Right lobe of liver (tissue), 4 donors: Measurements from ENCODE around the gene IL1A.

Experiments
- POLR2A ChIP-seq: fragments of 450-650 bp; IDR thresholded peaks from one replicate; pipeline ENCODE4 v1.6.1; 2017; ENCODE audit warnings: antibody characterized with exemption, mild to moderate bottlenecking
- TF ChIP-seq, protein P1 (sequence below), 4 donors: fragments of 200-600 bp in 3 of 4; fragments of 450-650 bp in 1 of 4; IDR thresholded peaks; one replicate each; pipeline versions ENCODE4 v1.5.1 to v1.8.0; 2016 to 2022; ENCODE audit warnings: antibody characterized with exemption in 4 of 4, mild to moderate bottlenecking in 2 of 4
- donor health status: DM: no; HTN: no; CAD: no.
- donor health status: DM: no; HTN: no; CAD: no.
- donor health status: DM: no; HTN: yes; CAD: no.

DNA sequence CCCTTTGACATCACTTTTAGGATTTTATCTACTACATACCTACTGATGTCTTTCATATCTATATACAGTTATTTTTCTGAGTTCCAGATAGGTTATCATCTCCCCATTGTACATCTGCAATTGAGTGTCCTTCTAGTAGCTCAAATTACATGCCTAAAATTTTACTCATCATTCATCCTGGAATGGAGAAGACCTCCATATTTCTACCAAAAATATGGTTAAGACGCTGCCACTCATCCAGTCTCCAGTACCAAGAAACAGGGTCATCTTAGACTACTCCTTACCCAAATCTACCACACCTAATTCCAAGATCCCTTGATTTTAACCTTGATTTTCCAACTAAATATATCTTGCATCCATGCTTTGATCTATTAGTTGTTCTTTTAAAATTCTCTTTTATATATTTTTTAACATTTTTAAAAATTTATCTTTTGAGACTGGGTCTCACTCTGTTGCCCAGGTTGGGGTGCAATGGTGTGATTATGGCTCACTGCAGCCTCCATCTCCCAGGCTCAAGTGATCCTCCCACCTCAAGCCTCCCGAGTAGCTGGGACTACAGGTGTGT is 11.3 kb downstream of the IL1A start:
- TF ChIP-seq, protein P1, sequence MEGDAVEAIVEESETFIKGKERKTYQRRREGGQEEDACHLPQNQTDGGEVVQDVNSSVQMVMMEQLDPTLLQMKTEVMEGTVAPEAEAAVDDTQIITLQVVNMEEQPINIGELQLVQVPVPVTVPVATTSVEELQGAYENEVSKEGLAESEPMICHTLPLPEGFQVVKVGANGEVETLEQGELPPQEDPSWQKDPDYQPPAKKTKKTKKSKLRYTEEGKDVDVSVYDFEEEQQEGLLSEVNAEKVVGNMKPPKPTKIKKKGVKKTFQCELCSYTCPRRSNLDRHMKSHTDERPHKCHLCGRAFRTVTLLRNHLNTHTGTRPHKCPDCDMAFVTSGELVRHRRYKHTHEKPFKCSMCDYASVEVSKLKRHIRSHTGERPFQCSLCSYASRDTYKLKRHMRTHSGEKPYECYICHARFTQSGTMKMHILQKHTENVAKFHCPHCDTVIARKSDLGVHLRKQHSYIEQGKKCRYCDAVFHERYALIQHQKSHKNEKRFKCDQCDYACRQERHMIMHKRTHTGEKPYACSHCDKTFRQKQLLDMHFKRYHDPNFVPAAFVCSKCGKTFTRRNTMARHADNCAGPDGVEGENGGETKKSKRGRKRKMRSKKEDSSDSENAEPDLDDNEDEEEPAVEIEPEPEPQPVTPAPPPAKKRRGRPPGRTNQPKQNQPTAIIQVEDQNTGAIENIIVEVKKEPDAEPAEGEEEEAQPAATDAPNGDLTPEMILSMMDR (IDR thresholded peaks at IDR 0.05), result no peak
- no peak for TF ChIP-seq POLR2A
